Osteocyte (in vitro differentiated cells): ENCODE measurements around the gene KRT13. TPM values are rescaled to one million over a fixed set of nuclear protein-coding genes. Genes with fewer than 3 reads are reported as not detected.
"Not testable (repeated sequence)": the region's sequence is repeated elsewhere in the genome, so short reads cannot be mapped to it uniquely, and the experiment has no call there.

Experiments used
- DNase-seq: peaks from one replicate; pipeline ENCODE4 v3.0.0; 2021; ENCODE audit warnings: mixed read lengths; ENCODE audit not compliant: unreplicated experiment; ENCODE audit errors: extremely low spot score
- H3K27ac Mint-ChIP-seq: one replicate; pipeline ENCODE4 v1.8.0; 2021; ENCODE audit warnings: mild to moderate bottlenecking, mixed read lengths; ENCODE audit not compliant: unreplicated experiment
- H3K27me3 Mint-ChIP-seq: one replicate; pipeline ENCODE4 v1.8.0; 2021; ENCODE audit warnings: mixed read lengths; ENCODE audit not compliant: unreplicated experiment
- H3K36me3 Mint-ChIP-seq: one replicate; pipeline ENCODE4 v1.8.0; 2021; ENCODE audit warnings: mixed read lengths; ENCODE audit not compliant: unreplicated experiment
- H3K4me1 Mint-ChIP-seq: one replicate; pipeline ENCODE4 v1.8.0; 2021; ENCODE audit warnings: mixed read lengths; ENCODE audit not compliant: unreplicated experiment
- H3K4me3 Mint-ChIP-seq: one replicate; pipeline ENCODE4 v1.8.0; 2021; ENCODE audit warnings: mild to moderate bottlenecking, moderate library complexity, mixed read lengths; ENCODE audit not compliant: unreplicated experiment
- H3K9me3 Mint-ChIP-seq: one replicate; pipeline ENCODE4 v1.8.0; 2021; ENCODE audit warnings: mixed read lengths; ENCODE audit not compliant: unreplicated experiment
- CTCF ChIP-seq: fragments of 200-600 bp; sonication (generic); IDR thresholded peaks from 2 replicates; pipeline ENCODE4 v1.5.0; 2021; ENCODE audit warnings: antibody characterized with exemption, mild to moderate bottlenecking, moderate library complexity
- total RNA-seq: library from RNA; stranded (reverse); gene quantifications from 2 replicates; pipeline ENCODE4 v1.2.1, GENCODE V29; 2021

Gene KRT13
- total RNA-seq, 1 donor from 2014 or later = not detected

DNA sequence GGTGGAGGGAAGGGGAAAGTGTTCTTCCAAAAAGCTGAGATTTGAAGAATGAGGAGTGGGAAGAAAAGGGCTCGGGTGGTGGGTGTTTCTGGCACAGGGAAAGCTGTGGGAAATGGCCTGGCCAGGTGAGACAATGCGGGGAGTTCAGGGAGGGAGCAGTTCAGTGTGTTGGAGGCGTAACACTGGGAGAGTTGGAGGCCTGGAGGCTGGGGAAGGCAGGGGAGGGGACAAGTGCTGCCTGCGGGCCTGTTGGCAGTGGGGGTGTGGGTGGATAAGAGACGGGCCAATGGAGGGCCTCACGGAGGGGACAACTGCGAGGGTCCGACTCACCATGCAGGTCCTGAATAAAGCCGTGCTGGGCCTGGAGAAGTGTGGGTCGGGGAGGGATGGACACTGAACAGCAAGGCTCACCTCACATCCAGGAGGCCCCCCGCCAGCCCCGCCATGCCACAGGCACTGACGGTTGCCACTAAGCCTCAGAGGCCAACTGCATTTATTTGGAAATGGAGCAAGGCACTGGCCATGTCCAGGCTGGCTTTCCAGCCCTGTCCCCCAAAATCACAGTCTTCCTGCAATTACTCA, 40.5 kb upstream of the KRT13 start:
- Mint-ChIP-seq H3K4me1 (peaks cover 27% of the 10 kb centered on the region), H3K36me3 (no peaks in the 10 kb centered on the region), H3K4me3 (no peak overlapping the region), H3K27ac (peak overlapping the region; percentile 50), H3K9me3 (peaks cover 7% of the 10 kb centered on the region), H3K27me3 (no peaks in the 10 kb centered on the region)
- no peak for DNase-seq
- no peak for TF ChIP-seq CTCF

- Mint-ChIP-seq H3K9me3 (peaks cover 7% of the 10 kb centered on the region), H3K4me3 (no peak overlapping the region), H3K27me3 (no peaks in the 10 kb centered on the region), H3K36me3 (no peaks in the 10 kb centered on the region), H3K27ac (no peak overlapping the region), H3K4me1 (peaks cover 25% of the 10 kb centered on the region)
- no peak for TF ChIP-seq CTCF
- DNase-seq = no peak
Observed at GRCh38 chr17:41544935-41545334, 39.5 kb upstream of the KRT13 start.

DNA sequence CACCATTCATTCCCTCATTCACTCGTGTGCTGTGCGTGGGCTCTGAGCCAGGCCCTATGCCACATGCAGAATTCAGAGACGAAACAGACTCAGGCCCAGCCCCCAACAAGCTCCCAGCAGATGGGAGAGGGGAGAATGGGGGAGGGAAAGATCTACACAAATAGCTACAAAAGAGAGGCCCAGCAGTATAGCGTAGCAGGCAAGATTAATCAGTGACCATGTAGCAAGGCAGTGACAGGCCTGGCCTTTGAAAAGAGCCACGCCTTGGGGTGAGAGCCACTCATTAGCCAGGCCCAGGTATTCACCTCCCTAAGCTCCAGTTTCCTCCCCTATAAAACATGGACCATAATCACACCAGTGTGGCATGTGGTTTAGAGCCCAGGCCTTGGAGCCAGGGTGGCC, 39.1 kb upstream of the KRT13 start:
- peaks cover 7% of the 10 kb centered on the region for H3K9me3 Mint-ChIP-seq
- no peak overlapping the region for H3K4me3 Mint-ChIP-seq
- H3K27ac Mint-ChIP-seq = no peak overlapping the region
- peaks cover 21% of the 10 kb centered on the region for H3K4me1 Mint-ChIP-seq
- DNase-seq = no peak
- TF ChIP-seq CTCF = no peak
- H3K36me3 Mint-ChIP-seq = no peaks in the 10 kb centered on the region
- no peaks in the 10 kb centered on the region for H3K27me3 Mint-ChIP-seq

DNA sequence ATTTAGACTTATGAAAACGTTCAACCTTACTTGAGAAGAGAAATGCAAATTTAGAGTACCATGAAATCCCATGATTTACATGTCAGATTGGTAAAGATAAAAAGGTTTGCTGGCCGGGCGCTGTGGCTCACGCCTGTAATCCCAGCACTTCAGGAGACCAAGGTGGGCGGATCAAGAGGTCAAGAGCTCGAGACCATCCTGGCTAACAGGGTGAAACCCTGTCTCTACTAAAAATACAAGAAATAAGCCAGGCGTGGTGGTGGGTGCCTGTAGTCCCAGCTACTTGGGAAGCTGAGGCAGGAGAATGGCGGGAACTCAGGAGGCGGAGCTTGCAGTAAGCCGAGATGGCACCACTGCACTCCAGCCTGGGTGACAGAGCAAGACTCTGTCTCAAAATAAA, 37.4 kb upstream of the KRT13 start:
- peaks cover 12% of the 10 kb centered on the region for H3K4me1 Mint-ChIP-seq
- not testable (repeated sequence) for DNase-seq, H3K4me3 Mint-ChIP-seq, H3K27me3 Mint-ChIP-seq, H3K27ac Mint-ChIP-seq, H3K9me3 Mint-ChIP-seq, H3K36me3 Mint-ChIP-seq

DNA sequence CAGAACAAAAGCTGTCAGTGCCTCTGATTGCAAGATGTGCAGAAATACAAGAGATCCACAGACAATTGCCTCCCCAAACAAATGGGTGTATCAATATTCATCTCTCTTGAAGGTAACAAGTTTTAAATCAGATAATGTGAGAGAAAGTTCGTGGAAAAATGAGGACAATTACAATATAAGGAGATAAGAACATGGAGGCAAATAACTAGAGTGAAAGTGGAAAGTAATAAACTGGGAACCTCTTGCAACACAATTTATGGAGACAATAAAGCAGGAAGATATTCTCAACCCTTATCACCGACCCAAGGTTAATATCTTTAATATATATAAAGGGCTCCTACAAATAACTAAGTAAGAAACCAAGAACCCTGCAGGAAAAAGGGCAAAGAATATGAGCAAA, 36.9 kb upstream of the KRT13 start:
- DNase-seq = no peak
- Mint-ChIP-seq H3K9me3 (peaks cover 7% of the 10 kb centered on the region), H3K4me3 (no peak overlapping the region), H3K36me3 (no peaks in the 10 kb centered on the region), H3K27ac (no peak overlapping the region), H3K4me1 (peaks cover 7% of the 10 kb centered on the region), H3K27me3 (no peaks in the 10 kb centered on the region)
- no peak for TF ChIP-seq CTCF
